ENCODE results near the gene ACBD6.

Gene ACBD6

GRCh38 chr1:180255536-180256340 lies 246.6 kb downstream of the ACBD6 start:
- DNase-seq (ENCODE audit: low spot score): no peak

- no peak for DNase-seq (ENCODE audit: low spot score)
Observed at GRCh38 chr1:180254854-180255253, 247.5 kb downstream of the ACBD6 start.

GRCh38 chr1:180254496-180254819 lies 247.9 kb downstream of the ACBD6 start:
- DNase-seq (ENCODE audit: low spot score): no peak

GRCh38 chr1:180253585-180254495 lies 248.5 kb downstream of the ACBD6 start:
- no peak for DNase-seq (ENCODE audit: low spot score)

GRCh38 chr1:180252638-180253536 lies 249.5 kb downstream of the ACBD6 start:
- DNase-seq (ENCODE audit: low spot score): peak; percentile 68

- no peak for DNase-seq (ENCODE audit: low spot score)
Observed at GRCh38 chr1:180251526-180252305, 250.7 kb downstream of the ACBD6 start.

- DNase-seq (ENCODE audit: low spot score): no peak
Observed at GRCh38 chr1:180250883-180251509, 251.4 kb downstream of the ACBD6 start.

- no peak for DNase-seq (ENCODE audit: low spot score)
Observed at GRCh38 chr1:180250499-180250770, 251.9 kb downstream of the ACBD6 start.

- no peak for DNase-seq (ENCODE audit: low spot score)
Observed at GRCh38 chr1:180249725-180250498, 252.5 kb downstream of the ACBD6 start.

- no peak for DNase-seq (ENCODE audit: low spot score)
Observed at GRCh38 chr1:180248731-180249681, 253.4 kb downstream of the ACBD6 start.

GRCh38 chr1:180248176-180248575 lies 254.2 kb downstream of the ACBD6 start:
- DNase-seq (ENCODE audit: low spot score): no peak

- no peak for DNase-seq (ENCODE audit: low spot score)
Observed at GRCh38 chr1:180247580-180247979, 254.8 kb downstream of the ACBD6 start.

GRCh38 chr1:180247061-180247460 lies 255.3 kb downstream of the ACBD6 start:
- DNase-seq (ENCODE audit: low spot score): no peak

GRCh38 chr1:180246579-180246978 lies 255.8 kb downstream of the ACBD6 start:
- DNase-seq (ENCODE audit: low spot score): no peak

- no peak for DNase-seq (ENCODE audit: low spot score)
Observed at GRCh38 chr1:180244840-180245239, 257.5 kb downstream of the ACBD6 start.

GRCh38 chr1:180243517-180244221 lies 258.7 kb downstream of the ACBD6 start:
- no peak for DNase-seq (ENCODE audit: low spot score)

GRCh38 chr1:180241716-180242544 lies 260.4 kb downstream of the ACBD6 start:
- no peak for DNase-seq (ENCODE audit: low spot score)

All from CD4-positive, alpha-beta T cell treated with Interleukin-2 at 100 ng/mL for 4 hours (primary cell).